Breast epithelium (tissue), 3 donors: ENCODE data around the gene RIOK1.

Experiments
- POLR2AphosphoS5 ChIP-seq, 3 donors: sonication (generic); formaldehyde crosslinking; IDR thresholded peaks; one replicate each; pipeline ENCODE4 v1.6.1; 2017; ENCODE audit warnings: antibody characterized with exemption in 3 of 3
- TF ChIP-seq, protein P1 (sequence below), 3 donors: fragments of 450-650 bp; IDR thresholded peaks; one replicate each; pipeline ENCODE4 v1.5.1; 2016 to 2017; ENCODE audit warnings: antibody characterized with exemption in 3 of 3, mild to moderate bottlenecking in 3 of 3, moderate library complexity in 3 of 3

DNA sequence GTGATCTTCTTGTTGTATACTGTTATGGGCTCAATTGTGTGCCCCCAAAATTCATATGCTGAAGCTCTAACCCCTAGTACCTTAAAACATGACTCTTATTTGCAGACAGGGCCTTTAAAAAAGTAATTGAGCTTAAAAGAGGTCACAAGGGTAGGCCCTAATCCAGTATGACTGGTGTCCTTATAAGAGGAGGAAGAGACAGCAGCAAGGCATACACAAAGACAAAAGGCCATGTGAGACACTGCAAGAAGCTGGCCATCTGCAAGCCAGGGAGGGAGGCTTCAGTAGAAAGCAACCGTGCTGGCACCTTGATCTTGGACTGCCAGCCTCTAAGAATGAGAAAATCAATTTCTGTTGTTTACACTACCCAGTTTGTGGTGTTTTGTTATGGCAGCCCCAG, 8.5 kb upstream of the RIOK1 start:
- TF ChIP-seq, protein P1, sequence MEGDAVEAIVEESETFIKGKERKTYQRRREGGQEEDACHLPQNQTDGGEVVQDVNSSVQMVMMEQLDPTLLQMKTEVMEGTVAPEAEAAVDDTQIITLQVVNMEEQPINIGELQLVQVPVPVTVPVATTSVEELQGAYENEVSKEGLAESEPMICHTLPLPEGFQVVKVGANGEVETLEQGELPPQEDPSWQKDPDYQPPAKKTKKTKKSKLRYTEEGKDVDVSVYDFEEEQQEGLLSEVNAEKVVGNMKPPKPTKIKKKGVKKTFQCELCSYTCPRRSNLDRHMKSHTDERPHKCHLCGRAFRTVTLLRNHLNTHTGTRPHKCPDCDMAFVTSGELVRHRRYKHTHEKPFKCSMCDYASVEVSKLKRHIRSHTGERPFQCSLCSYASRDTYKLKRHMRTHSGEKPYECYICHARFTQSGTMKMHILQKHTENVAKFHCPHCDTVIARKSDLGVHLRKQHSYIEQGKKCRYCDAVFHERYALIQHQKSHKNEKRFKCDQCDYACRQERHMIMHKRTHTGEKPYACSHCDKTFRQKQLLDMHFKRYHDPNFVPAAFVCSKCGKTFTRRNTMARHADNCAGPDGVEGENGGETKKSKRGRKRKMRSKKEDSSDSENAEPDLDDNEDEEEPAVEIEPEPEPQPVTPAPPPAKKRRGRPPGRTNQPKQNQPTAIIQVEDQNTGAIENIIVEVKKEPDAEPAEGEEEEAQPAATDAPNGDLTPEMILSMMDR (IDR thresholded peaks at IDR 0.05), result no peak
- no peak for TF ChIP-seq POLR2AphosphoS5 (IDR thresholded peaks at IDR 0.05)
